C4-2B (cell line): ENCODE data around the gene CTCFL.

Experiments used
- H3K27ac ChIP-seq: fragments of 450-650 bp; 2 replicates; pipeline ENCODE4 v1.5.1; 2017
- ZFX ChIP-seq: fragments of 450-650 bp; IDR thresholded peaks from 2 replicates; pipeline ENCODE4 v1.6.1; 2017
- TF ChIP-seq, protein P1 (sequence below): fragments of 450-650 bp; conservative IDR thresholded peaks from 2 replicates; pipeline ENCODE4 v1.5.1; 2017; ENCODE audit warnings: mild to moderate bottlenecking

CTCFL gene, protein sequence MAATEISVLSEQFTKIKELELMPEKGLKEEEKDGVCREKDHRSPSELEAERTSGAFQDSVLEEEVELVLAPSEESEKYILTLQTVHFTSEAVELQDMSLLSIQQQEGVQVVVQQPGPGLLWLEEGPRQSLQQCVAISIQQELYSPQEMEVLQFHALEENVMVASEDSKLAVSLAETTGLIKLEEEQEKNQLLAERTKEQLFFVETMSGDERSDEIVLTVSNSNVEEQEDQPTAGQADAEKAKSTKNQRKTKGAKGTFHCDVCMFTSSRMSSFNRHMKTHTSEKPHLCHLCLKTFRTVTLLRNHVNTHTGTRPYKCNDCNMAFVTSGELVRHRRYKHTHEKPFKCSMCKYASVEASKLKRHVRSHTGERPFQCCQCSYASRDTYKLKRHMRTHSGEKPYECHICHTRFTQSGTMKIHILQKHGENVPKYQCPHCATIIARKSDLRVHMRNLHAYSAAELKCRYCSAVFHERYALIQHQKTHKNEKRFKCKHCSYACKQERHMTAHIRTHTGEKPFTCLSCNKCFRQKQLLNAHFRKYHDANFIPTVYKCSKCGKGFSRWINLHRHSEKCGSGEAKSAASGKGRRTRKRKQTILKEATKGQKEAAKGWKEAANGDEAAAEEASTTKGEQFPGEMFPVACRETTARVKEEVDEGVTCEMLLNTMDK

DNA sequence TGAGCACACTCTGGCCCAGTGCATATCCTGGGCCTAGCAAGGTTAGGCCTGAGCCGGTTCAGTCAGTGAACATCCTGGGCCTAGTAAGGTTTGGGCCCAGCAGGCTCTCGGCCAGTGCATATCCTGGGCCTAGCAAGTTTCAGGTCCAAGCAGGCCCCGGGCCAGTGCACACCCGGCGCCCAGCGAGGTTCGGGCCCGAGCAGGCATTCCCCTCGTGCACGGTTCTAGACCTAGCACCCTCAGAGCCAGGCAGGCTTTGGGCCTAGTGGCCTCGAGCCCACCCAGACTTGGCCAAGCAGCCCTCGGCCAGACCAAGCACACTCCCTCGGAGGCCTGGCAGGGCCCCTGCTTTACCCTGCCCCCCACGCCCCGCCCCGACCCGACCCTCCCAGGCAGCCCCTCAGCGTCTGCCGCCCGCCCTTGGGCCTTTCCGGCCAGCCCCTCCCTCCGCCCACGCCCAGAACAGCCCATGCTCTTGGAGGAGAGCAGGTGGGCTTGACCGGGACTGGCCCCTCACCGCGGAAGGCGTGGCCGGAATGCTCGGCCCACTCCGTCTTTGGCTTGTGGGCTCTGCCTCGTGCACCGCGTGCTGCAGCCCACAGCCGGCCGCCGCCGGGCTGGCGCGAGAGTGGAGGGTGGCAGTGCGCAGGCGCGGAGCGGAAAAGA lies at the start of gene CTCFL:
TSS of gene CTCFL (minus strand) at position 630 of the 666 bp plus-strand sequence. CDS start 935 bp downstream, outside the sequence.
- no peak within 1 kb of the TSS for H3K27ac ChIP-seq
- TF ChIP-seq ZFX, result no peak
- TF ChIP-seq, protein P1, sequence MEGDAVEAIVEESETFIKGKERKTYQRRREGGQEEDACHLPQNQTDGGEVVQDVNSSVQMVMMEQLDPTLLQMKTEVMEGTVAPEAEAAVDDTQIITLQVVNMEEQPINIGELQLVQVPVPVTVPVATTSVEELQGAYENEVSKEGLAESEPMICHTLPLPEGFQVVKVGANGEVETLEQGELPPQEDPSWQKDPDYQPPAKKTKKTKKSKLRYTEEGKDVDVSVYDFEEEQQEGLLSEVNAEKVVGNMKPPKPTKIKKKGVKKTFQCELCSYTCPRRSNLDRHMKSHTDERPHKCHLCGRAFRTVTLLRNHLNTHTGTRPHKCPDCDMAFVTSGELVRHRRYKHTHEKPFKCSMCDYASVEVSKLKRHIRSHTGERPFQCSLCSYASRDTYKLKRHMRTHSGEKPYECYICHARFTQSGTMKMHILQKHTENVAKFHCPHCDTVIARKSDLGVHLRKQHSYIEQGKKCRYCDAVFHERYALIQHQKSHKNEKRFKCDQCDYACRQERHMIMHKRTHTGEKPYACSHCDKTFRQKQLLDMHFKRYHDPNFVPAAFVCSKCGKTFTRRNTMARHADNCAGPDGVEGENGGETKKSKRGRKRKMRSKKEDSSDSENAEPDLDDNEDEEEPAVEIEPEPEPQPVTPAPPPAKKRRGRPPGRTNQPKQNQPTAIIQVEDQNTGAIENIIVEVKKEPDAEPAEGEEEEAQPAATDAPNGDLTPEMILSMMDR, result no peak

DNA sequence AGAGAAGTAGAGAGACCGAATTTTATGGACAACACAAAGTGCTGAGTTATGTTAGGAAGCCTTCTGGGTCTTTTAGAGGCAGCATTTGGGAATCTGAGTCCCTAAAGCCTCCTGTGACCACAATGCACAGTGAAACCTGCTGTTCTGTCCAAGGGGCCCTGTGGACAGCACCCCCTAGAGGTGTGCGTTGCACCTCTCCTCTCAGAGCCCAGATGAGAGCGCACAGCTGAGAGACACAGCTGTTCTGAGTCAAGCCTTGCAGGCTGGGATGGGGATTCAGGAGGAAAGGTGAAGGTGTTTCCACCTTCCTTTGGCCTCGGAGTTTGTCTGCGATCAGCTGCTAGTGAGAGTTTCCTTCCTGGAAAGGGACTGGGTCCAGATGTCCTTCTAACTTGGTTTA lies 49.0 kb upstream of the CTCFL start:
- TF ChIP-seq ZFX, result no peak
- TF ChIP-seq, protein P1, result no peak; the same call in 1 of the 2 replicates
- no peak overlapping the region for H3K27ac ChIP-seq

DNA sequence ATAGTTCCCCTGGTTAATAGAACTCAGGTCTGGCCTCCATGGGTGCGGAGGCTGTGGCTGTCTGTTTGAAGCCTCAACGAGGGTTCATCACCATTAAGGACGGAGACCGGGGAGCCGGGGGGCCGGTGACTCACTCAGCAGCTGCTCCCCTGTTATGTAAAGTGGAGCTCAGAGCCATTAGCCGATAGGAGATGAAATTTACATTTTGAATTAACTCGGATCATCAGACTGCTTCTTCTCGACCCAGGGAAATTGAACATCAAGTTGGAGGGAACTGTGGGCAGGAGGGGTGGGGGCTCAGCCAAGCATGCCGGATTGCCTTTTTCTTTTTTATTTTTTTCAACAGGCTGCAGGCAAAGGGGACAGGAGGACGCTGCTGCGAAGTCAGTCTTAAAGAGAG lies 48.3 kb upstream of the CTCFL start:
- H3K27ac ChIP-seq, result no peak overlapping the region
- TF ChIP-seq ZFX, result no peak
- TF ChIP-seq, protein P1, result no peak

DNA sequence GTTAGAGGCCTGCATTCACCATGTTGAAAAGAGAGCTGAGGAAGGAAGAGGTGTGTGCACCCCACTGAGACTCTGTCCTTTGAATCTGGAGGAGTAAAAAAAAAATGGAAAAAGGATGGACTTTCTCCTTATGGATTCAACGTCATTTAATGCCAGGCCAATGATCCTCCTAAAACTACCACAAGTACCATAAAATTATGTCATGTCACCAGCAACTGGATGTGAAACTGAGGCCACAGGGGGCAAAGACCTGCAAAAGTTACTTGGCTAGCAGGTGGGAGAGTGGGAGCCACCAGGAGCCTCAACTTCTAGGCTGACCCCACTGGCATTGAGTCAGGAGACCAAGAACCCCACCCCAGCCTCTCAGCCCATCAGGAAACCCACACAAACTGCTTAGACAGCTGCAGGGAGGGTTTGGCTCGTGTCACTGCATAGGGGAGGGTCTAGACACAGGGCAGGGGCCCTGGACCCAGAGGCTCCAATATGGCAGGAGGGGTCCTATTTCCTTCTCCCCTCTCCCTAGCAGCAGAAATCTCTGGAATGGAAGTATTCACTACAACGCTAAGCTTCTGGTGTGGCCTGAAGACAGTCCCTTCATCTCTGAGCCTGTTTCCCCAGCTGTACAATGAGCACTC lies 47.0 kb upstream of the CTCFL start:
- no peak overlapping the region for H3K27ac ChIP-seq
- TF ChIP-seq ZFX, result no peak
- TF ChIP-seq, protein P1, result no peak

DNA sequence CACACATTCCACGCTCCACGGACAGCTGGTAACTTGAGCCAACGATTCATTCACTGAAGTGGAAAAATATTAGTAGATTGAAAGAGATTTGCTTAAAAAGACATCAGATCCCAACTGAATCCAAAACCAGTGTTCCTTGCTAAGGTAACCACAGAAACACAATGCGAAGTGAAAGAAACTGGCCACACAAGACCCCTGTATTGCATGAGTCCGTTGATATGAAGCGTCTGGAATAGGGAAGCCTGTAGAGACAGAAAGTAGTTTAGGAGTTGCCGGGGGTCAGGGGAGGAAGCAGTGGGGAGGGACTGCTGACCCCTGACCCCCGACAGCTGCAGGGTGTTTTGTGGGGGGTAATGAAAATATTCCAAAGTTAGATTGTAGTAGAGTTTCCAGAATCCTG lies 46.0 kb upstream of the CTCFL start:
- H3K27ac ChIP-seq, result no peak overlapping the region
- TF ChIP-seq ZFX, result no peak
- TF ChIP-seq, protein P1, result no peak

DNA sequence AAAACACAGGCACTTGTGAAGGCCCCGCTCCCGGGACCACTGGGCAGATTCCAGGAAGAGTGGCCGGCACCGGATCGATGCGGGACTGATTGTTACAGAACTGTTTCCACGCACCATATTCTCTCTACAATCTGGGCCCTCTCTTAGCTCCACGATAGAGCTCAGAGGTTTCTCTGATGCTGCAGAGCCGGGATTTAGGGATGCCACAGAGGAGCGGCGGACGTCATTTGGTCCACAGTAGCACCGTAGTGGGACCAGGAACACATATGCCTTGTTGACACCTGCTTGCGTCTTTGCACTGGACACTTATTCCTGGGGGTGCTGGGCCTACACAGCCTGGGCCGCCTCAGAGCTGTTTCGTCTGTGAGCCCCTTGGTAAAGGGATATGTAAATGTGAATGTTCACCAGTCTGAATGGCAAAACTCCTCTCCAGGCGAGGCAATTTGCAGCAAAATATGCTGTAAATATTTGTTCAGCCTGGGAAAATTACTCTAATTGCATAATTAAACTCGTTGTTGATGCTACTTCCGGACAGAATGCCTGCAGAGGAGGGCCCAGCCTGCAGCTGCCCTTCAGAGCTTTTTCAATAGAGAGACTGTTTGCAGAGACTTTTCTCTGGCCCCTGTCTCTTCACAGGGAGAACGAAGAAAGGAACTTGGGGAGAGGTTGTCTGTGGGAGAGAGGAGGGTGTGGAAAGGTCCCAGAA lies 45.4 kb upstream of the CTCFL start:
- TF ChIP-seq ZFX, result no peak
- TF ChIP-seq, protein P1, result no peak
- no peak overlapping the region for H3K27ac ChIP-seq
